ENCODE data around the gene PLA2G4A.

- TF ChIP-seq, protein P1, sequence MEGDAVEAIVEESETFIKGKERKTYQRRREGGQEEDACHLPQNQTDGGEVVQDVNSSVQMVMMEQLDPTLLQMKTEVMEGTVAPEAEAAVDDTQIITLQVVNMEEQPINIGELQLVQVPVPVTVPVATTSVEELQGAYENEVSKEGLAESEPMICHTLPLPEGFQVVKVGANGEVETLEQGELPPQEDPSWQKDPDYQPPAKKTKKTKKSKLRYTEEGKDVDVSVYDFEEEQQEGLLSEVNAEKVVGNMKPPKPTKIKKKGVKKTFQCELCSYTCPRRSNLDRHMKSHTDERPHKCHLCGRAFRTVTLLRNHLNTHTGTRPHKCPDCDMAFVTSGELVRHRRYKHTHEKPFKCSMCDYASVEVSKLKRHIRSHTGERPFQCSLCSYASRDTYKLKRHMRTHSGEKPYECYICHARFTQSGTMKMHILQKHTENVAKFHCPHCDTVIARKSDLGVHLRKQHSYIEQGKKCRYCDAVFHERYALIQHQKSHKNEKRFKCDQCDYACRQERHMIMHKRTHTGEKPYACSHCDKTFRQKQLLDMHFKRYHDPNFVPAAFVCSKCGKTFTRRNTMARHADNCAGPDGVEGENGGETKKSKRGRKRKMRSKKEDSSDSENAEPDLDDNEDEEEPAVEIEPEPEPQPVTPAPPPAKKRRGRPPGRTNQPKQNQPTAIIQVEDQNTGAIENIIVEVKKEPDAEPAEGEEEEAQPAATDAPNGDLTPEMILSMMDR (conservative IDR thresholded peaks at IDR 0.05 in 1 of 2, IDR thresholded peaks at IDR 0.05 in 1 of 2; ENCODE audit: low read depth in 1 of 2, low read length in 2 of 2): no peak
- no peak for TF ChIP-seq EZH2 (IDR thresholded peaks at IDR 0.05; ENCODE audit: low read length, missing control alignments)
These were observed 21.1 kb downstream of the PLA2G4A start for GRCh38 chr1:186849826-186850225.

All from fibroblast of lung (primary cell).